Smooth muscle cell (in vitro differentiated cells): ENCODE measurements around the gene SCP2D1. TPM values are rescaled to one million over a fixed set of nuclear protein-coding genes. Genes with fewer than 3 reads are reported as not detected.

Experiments
- DNase-seq: peaks from one replicate; lab custom pipeline; 2025; ENCODE audit not compliant: unreplicated experiment; lab: John Stamatoyannopoulos, UW
- H2AFZ ChIP-seq: fragments of 200-600 bp; sonication (generic); 2 replicates; pipeline ENCODE4 v1.6.0; 2016; ENCODE audit warnings: antibody characterized with exemption, low read depth, mild to moderate bottlenecking
- H3F3A ChIP-seq: fragments of 200-600 bp; sonication (generic); 2 replicates; pipeline ENCODE4 v1.6.0; 2017; ENCODE audit warnings: antibody characterized with exemption, low read depth
- H3K27ac ChIP-seq: fragments of 200-600 bp; sonication (generic); 2 replicates; pipeline ENCODE4 v1.5.1; 2016; ENCODE audit warnings: low read depth, mild to moderate bottlenecking
- H3K27me3 ChIP-seq: fragments of 200-600 bp; sonication (generic); 2 replicates; pipeline ENCODE4 v1.6.1; 2016; ENCODE audit warnings: low read depth, mild to moderate bottlenecking
- H3K36me3 ChIP-seq: fragments of 200-600 bp; sonication (generic); 2 replicates; pipeline ENCODE4 v1.5.1; 2016; ENCODE audit warnings: low read depth
- H3K4me1 ChIP-seq: fragments of 200-600 bp; sonication (generic); 2 replicates; pipeline ENCODE4 v1.5.1; 2016; ENCODE audit warnings: low read depth
- H3K4me2 ChIP-seq: fragments of 200-600 bp; sonication (generic); 2 replicates; pipeline ENCODE4 v1.6.0; 2016; ENCODE audit warnings: mild to moderate bottlenecking
- H3K4me3 ChIP-seq: fragments of 200-600 bp; sonication (generic); 2 replicates; pipeline ENCODE4 v1.5.1; 2016; ENCODE audit warnings: mild to moderate bottlenecking
- H3K79me2 ChIP-seq: fragments of 200-600 bp; sonication (generic); 2 replicates; pipeline ENCODE4 v1.6.0; 2016; ENCODE audit warnings: low read depth, mild to moderate bottlenecking
- H3K9ac ChIP-seq: fragments of 200-600 bp; sonication (generic); 2 replicates; pipeline ENCODE4 v1.6.0; 2016; ENCODE audit warnings: low read depth
- H3K9me3 ChIP-seq: fragments of 200-600 bp; sonication (generic); replicated peaks from 2 replicates; pipeline ENCODE4 v1.5.1; 2016; ENCODE audit warnings: low read depth
- H4K20me1 ChIP-seq: fragments of 200-600 bp; sonication (generic); 2 replicates; pipeline ENCODE4 v1.6.0; 2016; ENCODE audit warnings: low read depth
- WGBS: methylation state at CpG from one replicate; pipeline ENCODE4 v1.1.7; 2016; ENCODE audit warnings: low lambda C conversion rate; 5-methylcytosine and 5-hydroxymethylcytosine counted together
- polyA plus RNA-seq: library from polyadenylated mRNA; unstranded; fragments of >200 nt; fragmentation: Nextera tagmentation; extraction: Ambion mirVana; gene quantifications from 2 replicates; pipeline ENCODE4 v1.2.1, GENCODE V29; 2016
- total RNA-seq: library from RNA; depleted of rRNA; stranded (reverse); fragments of >200 nt; gene quantifications from 2 replicates; pipeline ENCODE4 v1.2.3, GENCODE V29; 2014
- TF ChIP-seq, protein P1 (sequence below): fragments of 200-600 bp; sonication (generic); IDR thresholded peaks from 2 replicates; pipeline ENCODE4 v1.5.1; 2017; ENCODE audit warnings: borderline replicate concordance, mild to moderate bottlenecking, antibody characterized with exemption; ENCODE audit not compliant: insufficient read depth, poor library complexity, severe bottlenecking

SCP2D1 gene
- total and polyA plus RNA-seq, 2 experiments from 2014 or later = not detected

DNA sequence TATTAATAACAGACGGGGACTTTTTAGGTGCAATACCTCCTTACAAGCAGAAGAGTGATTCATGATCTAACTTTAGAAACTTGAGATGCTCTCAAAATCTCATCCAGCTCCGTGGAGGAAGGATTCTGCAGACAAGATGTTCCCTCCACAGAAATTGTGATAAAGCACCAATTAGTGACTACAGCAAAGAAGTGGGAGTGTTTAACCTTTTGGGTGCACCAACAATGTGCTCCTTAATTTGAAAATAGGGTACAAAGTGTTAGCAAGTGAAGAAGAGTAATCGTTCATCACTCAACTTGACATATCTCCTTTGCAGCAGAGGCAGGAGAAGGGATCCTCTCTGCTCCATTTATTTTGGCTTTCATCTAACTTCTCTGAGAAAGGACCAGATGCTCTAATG is 22.8 kb upstream of the SCP2D1 start:
- H3K9me3 ChIP-seq = no peaks in the 10 kb centered on the region
- H3K4me2 ChIP-seq = no peak overlapping the region
- no peaks in the 10 kb centered on the region for H3K79me2 ChIP-seq
- H3K4me1 ChIP-seq = peaks cover 4% of the 10 kb centered on the region
- no peaks in the 10 kb centered on the region for H3F3A ChIP-seq
- TF ChIP-seq, protein P1, sequence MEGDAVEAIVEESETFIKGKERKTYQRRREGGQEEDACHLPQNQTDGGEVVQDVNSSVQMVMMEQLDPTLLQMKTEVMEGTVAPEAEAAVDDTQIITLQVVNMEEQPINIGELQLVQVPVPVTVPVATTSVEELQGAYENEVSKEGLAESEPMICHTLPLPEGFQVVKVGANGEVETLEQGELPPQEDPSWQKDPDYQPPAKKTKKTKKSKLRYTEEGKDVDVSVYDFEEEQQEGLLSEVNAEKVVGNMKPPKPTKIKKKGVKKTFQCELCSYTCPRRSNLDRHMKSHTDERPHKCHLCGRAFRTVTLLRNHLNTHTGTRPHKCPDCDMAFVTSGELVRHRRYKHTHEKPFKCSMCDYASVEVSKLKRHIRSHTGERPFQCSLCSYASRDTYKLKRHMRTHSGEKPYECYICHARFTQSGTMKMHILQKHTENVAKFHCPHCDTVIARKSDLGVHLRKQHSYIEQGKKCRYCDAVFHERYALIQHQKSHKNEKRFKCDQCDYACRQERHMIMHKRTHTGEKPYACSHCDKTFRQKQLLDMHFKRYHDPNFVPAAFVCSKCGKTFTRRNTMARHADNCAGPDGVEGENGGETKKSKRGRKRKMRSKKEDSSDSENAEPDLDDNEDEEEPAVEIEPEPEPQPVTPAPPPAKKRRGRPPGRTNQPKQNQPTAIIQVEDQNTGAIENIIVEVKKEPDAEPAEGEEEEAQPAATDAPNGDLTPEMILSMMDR = no peak
- H3K36me3 ChIP-seq = no peaks in the 10 kb centered on the region
- H3K27ac ChIP-seq = no peak overlapping the region
- no peak for DNase-seq
- no peak overlapping the region for H2AFZ ChIP-seq
- H4K20me1 ChIP-seq = no peaks in the 10 kb centered on the region
- H3K9ac ChIP-seq = no peak overlapping the region
- no peak overlapping the region for H3K4me3 ChIP-seq
- WGBS = 69% methylated on average over 3 of the region's 3 CpGs
- H3K27me3 ChIP-seq = peaks cover 7% of the 10 kb centered on the region

DNA sequence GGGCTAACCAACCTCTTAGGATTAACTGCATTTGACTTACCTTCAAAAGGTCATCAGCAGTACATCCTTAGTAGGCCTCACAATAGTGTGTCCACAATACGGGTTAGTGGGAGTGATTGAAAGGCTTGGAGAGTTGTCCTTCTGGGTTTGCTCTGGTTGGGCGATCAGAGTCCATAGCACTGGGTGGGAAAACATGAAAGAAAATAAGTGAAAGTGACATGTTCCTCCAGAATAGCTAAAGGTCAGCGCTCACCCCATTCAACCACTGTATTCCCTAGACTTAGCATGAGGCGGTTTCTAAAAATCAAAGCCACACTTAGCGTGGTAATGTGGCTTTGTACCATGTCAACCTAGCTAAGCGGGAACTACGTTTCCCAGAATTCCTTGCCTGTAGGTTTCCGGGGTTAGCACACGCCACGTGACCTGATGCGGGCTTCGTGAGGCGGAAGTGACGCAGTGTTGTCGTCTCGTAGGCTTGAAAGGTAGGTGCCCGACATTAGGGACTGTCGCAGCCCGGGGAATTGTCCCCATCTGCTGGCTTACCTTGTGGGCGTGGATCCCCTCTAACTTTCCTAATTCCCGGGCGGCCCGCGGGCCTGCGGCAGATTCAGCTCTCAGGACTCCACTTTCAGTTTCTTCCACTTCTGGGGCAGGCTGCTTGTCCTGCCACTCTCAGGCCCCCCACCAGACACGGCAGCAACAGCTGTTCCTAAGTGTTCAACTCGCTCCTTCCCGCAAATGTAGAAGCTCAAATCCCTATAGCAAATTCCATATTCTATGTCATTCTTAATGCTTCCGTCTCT is 19.8 kb upstream of the SCP2D1 start:
- Histone ChIP-seq H3K4me1 (peaks cover 4% of the 10 kb centered on the region), H3K4me2 (peak overlapping the region; percentile 90), H2AFZ (peak overlapping the region; percentile 91), H3K9ac (peak overlapping the region; percentile 92), H3K4me3 (peak overlapping the region; percentile 70), H3F3A (no peaks in the 10 kb centered on the region), H3K9me3 (no peaks in the 10 kb centered on the region), H3K27me3 (peaks cover 7% of the 10 kb centered on the region), H3K36me3 (no peaks in the 10 kb centered on the region), H3K79me2 (no peaks in the 10 kb centered on the region), H3K27ac (peak overlapping the region; percentile 63), H4K20me1 (no peaks in the 10 kb centered on the region)
- WGBS = 7% methylated on average over 29 of the region's 29 CpGs
- TF ChIP-seq, protein P1 = no peak
- DNase-seq = peak; percentile 16

DNA sequence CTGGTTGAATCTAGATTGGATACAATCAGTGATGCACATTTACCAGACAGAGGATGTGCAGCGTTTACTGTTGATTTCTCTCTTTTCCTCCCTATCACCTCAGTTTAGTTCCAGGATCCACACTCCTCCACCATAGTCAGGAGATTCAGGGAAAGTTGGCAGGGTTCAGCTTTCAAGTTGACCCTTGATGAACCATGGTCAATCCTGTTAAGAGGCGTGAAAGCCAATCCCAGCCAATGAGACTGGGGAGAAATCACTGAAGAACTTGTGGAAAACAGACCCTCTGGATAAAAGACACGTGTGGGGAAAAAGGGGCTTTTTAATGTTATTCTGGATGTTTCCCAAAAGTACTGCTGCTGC is 19.2 kb upstream of the SCP2D1 start:
- Histone ChIP-seq H3K9me3 (no peaks in the 10 kb centered on the region), H3K4me3 (peak overlapping the region; percentile 70), H3K36me3 (no peaks in the 10 kb centered on the region), H4K20me1 (no peaks in the 10 kb centered on the region), H3F3A (no peaks in the 10 kb centered on the region), H2AFZ (peak overlapping the region; percentile 91), H3K27me3 (peaks cover 7% of the 10 kb centered on the region), H3K4me1 (peaks cover 4% of the 10 kb centered on the region), H3K9ac (peak overlapping the region; percentile 92), H3K79me2 (no peaks in the 10 kb centered on the region), H3K4me2 (peak overlapping the region; percentile 90), H3K27ac (peak overlapping the region; percentile 63)
- no peak for DNase-seq
- WGBS = 82% methylated on average over 3 of the region's 3 CpGs
- TF ChIP-seq, protein P1 = no peak

DNA sequence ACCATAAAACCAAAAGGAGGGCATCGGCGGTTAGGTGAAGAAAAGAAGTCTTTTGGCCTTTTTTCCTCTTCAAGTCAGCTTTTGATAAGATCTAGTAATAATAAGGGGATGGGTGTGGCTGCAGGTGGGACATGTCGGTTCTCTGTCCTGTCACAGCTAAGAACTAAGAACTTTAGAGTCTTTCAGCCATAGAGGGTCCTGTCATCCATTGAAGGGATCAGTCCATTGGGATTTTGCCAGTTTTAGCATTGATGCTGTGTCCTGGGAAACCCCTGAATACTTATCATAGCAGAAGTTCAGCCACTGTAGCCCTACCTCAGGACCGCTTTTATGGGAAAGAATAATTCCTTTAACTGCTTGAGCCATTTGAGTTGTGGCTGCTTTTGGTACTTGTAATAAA is 18.2 kb upstream of the SCP2D1 start:
- Histone ChIP-seq H2AFZ (no peak overlapping the region), H3K79me2 (no peaks in the 10 kb centered on the region), H3K9me3 (no peaks in the 10 kb centered on the region), H4K20me1 (no peaks in the 10 kb centered on the region), H3K9ac (no peak overlapping the region), H3K4me3 (no peak overlapping the region), H3K27me3 (peaks cover 7% of the 10 kb centered on the region), H3K4me1 (peaks cover 4% of the 10 kb centered on the region), H3K4me2 (no peak overlapping the region), H3K27ac (no peak overlapping the region), H3K36me3 (no peaks in the 10 kb centered on the region), H3F3A (no peaks in the 10 kb centered on the region)
- WGBS = 87% methylated on average over 4 of the region's 4 CpGs
- DNase-seq = no peak
- TF ChIP-seq, protein P1 = no peak
